COLO668 (cell line): Measurements from ENCODE around the gene POU2AF1.
A peak's percentile ranks its signal among the peaks of the same experiment; 100 is the strongest.
"Not testable (repeated sequence)": the region's sequence is repeated elsewhere in the genome, so short reads cannot be mapped to it uniquely, and the experiment has no call there.

Source experiments
- DNase-seq: peaks from one replicate; lab custom pipeline; 2025; ENCODE audit not compliant: unreplicated experiment; lab: John Stamatoyannopoulos, UW

The POU2AF1 gene

DNA sequence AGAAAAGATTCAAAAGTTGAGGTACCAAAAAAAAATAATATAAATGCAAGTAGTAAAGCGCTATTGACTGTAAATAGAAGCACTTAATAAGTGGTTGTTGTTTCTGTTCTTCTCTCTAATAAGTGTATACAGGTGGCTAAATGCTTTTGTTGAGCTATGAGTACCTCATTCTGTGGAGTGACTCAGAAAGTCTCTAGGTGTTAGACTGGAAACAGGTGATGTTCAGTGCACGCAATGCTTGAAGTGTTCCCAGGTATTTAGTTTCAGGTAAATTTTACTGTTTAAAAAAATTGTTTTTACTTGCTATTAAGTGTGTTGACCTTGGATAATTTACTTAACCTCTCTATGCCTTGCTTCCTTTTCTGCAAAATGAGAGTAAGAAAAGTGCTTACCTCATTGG, 56.5 kb downstream of the POU2AF1 start:
- no peak for DNase-seq

- no peak for DNase-seq
Measured at GRCh38 chr11:111320728-111321568, 58.1 kb downstream of the POU2AF1 start.

- not testable (repeated sequence) for DNase-seq
Measured at GRCh38 chr11:111320199-111320598, 58.9 kb downstream of the POU2AF1 start.

DNA sequence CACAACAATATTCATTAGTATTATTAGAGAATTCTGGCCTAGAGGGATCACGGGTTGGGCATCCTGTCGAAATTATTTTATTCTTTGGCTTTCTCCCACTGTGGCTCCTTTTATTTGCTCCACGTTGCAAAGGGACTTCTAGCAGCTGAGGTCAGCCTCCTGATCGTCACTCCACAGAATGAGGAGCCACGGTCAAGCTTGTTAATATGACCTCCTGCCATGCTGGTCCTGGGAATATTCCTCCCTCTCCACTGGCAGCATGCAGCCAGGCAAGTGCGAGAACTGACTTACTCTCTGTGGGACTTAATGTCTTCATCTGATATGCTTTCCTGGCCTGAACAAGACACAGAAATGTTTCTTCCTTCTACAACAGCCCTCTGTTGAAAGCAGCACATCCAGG, 59.8 kb downstream of the POU2AF1 start:
- no peak for DNase-seq

DNA sequence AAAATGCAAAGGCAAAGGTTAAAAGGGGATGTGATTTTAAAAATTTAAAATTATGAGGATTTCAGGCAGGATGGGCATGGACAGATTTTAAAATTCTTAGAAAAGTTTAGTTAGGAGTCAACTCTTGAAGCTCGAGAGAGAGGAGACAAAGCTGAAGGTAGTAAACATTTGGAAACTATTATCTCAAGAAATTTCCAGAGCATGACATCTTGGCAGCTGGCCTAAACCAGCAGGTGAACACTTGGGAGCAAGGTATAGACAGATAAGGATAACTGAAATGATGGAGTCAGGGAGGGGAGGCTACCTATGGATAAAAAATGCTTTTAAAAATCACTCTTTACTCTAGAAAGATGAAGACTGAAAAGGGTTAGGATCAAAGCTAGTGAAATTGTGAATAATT, 67.0 kb downstream of the POU2AF1 start:
- no peak for DNase-seq

GRCh38 chr11:111310723-111311122, 68.4 kb downstream of the POU2AF1 start:
- peak; percentile 28 for DNase-seq

GRCh38 chr11:111310088-111310487, 69.0 kb downstream of the POU2AF1 start:
- DNase-seq: peak; percentile 75

DNA sequence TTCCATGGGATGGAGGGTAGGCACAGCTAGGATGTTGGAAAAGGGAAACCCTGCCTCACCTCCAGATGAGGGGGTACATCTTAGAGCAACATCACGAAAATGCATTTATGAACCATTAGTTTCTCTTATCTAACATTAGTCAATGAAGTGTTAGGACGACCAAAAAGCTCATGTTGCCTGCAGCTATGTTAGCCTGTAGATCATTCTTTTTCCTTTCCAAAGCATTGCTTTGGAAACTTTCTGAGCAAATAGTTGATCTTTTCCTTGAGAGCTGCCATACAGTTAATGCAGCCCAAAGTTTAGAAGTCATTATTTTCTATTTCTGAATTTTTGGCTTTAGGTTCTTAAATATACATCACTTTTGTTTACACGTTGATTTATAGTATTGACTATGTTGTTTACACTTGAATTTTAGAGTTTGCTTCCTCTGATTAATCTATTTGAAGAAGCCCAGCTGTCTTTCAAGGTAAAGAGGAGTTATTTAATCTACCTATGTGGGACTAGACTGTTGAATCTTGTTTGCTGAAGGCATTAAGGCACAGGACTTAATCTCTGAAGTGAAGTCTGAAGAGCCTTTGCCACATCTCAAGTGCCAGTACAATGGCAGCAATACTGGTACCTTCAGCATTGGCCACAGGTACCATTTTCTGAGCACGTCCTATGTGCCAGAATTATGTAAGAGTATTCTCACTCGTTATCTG, 69.7 kb downstream of the POU2AF1 start:
- DNase-seq: no peak

GRCh38 chr11:111308140-111308539, 70.9 kb downstream of the POU2AF1 start:
- DNase-seq: peak; percentile 91

GRCh38 chr11:111307472-111308108, 71.5 kb downstream of the POU2AF1 start:
- peak; percentile 43 for DNase-seq

DNA sequence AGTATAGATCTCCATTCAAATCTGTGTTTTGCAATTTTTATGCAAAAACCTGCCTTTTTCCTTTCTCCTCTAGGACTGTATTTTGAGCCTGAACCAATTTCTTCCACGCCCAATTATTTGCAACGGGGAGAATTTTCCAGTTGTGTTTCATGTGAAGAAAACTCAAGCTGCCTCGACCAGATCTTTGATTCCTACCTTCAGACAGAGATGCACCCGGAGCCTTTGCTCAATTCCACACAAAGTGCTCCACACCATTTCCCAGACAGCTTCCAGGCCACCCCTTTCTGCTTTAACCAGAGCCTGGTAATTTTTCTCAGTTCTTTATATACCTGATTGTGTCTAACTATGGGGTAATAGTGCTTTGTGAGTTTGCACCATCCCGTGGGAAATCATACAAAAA, 72.8 kb downstream of the POU2AF1 start:
- no peak for DNase-seq

DNA sequence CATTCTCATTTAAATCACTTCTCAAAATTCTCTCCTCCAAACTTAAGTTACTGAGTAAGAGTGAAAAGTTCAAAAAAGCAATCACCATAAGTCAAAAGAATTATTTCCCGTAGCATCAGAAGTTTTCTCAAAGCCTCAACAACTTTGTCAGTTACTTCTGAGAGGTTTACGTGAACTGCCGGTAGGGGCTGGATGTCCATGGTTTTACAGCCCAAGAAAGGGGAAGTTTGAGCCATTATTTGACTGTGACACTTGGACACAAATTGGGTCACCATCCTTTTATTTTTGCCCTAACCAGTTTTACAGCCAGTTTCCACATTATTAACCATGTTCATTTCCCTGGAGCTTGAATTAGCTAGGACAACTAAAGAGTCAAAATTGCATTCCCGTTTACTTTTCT, 73.2 kb downstream of the POU2AF1 start:
- no peak for DNase-seq

GRCh38 chr11:111305162-111305802, 73.8 kb downstream of the POU2AF1 start:
- DNase-seq: no peak

DNA sequence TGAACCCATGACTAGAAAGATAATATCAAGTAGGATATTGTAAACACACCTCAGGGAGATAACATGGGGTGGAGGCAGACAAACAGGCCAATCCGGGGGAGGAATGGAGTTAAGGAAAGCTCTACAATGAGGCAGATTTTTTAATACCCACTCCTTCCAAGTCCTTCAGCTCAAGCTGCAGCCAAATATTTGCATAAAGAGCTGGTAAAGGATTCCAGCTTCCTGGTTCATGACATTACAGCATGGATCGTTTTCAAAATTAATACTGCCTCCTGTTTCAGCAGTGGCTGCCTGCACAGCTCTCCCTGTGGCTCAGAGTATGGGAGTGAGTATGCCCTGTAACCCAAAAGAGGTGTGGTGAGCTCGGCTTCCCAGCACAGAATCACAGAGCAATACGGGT, 75.6 kb downstream of the POU2AF1 start:
- DNase-seq: peak; percentile 51

DNA sequence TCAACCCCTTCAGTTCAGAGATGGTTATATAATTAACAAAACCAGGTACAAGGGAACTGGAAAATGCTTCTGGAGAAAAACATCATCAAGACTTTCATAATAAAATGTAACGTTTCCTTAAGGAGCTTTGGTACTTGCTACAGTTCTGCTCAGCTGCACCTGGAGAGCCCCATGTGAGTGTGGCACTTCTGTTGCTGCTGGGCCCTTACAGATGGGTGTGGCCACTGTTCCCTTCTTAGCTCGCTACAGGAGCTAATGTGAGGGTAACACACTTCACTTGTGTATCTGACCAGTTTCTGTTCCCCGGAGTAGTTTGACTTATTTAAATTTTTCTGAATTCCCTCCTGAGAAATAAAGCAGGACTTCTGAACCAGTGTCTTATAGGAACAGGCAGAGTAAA, 76.8 kb downstream of the POU2AF1 start:
- peak; percentile 19 for DNase-seq
